HepG2 (cell line): Measurements from ENCODE around the gene FBXO2. TPM values are rescaled to one million over a fixed set of nuclear protein-coding genes. Genes with fewer than 3 reads are reported as not detected.

Experiments
- AGO1 ChIP-seq: fragments of 200-400 bp; formaldehyde crosslinking; IDR thresholded peaks from 2 replicates; pipeline ENCODE4 v1.6.1; 2017; ENCODE audit warnings: mild to moderate bottlenecking, low read depth, low read length, moderate library complexity; ENCODE audit not compliant: poor library complexity, severe bottlenecking
- AGO2 ChIP-seq: fragments of 200-400 bp; formaldehyde crosslinking; optimal IDR thresholded peaks from 2 replicates; pipeline ENCODE3; 2017; ENCODE audit warnings: mild to moderate bottlenecking, low read depth, low read length, moderate library complexity
- BORCS8-MEF2B ChIP-seq: sonication (generic); formaldehyde crosslinking; IDR thresholded peaks from 2 replicates; pipeline ENCODE4 v1.8.0; 2022; ENCODE audit warnings: mild to moderate bottlenecking, missing genetic modification reagents
- CREB3 ChIP-seq: sonication (generic); formaldehyde crosslinking; IDR thresholded peaks from 2 replicates; pipeline ENCODE4 v1.5.0; 2020; ENCODE audit warnings: missing genetic modification reagents
- DR1 ChIP-seq: sonication (generic); formaldehyde crosslinking; IDR thresholded peaks from 2 replicates; pipeline ENCODE4 v1.8.0; 2021; ENCODE audit warnings: mild to moderate bottlenecking, missing genetic modification reagents, inconsistent platforms
- MIXL1 ChIP-seq: IDR thresholded peaks from 2 replicates; pipeline ENCODE4 v1.6.1; 2016
- RBM22 ChIP-seq: fragments of 200-400 bp; formaldehyde crosslinking; optimal IDR thresholded peaks from 2 replicates; pipeline ENCODE3; 2017; ENCODE audit warnings: mild to moderate bottlenecking, low read length, moderate library complexity
- SIN3A ChIP-seq: IDR thresholded peaks from 2 replicates; pipeline ENCODE4 v1.6.1; 2011; ENCODE audit warnings: low read depth, mild to moderate bottlenecking, control low read depth, low read length, borderline replicate concordance
- TFE3 ChIP-seq: IDR thresholded peaks from 2 replicates; pipeline ENCODE4 v1.6.1; 2016
- TOPORS ChIP-seq: sonication (generic); formaldehyde crosslinking; IDR thresholded peaks from 2 replicates; pipeline ENCODE4 v1.8.0; 2023; ENCODE audit warnings: mild to moderate bottlenecking, missing genetic modification reagents
- U2AF1 ChIP-seq: fragments of 200-400 bp; formaldehyde crosslinking; optimal IDR thresholded peaks from 2 replicates; pipeline ENCODE3; 2017; ENCODE audit warnings: mild to moderate bottlenecking, low read depth, low read length
- ZBTB42 ChIP-seq: sonication (generic); formaldehyde crosslinking; IDR thresholded peaks from 2 replicates; pipeline ENCODE4 v1.5.0; 2020; ENCODE audit warnings: mild to moderate bottlenecking, missing genetic modification reagents
- ZFP37 ChIP-seq: sonication (generic); formaldehyde crosslinking; IDR thresholded peaks from 2 replicates; pipeline ENCODE4 v1.4.0; 2020; ENCODE audit warnings: missing genetic modification reagents, borderline replicate concordance
- ZNF160 ChIP-seq: sonication (generic); formaldehyde crosslinking; IDR thresholded peaks from 2 replicates; pipeline ENCODE4 v1.8.0; 2022; ENCODE audit warnings: mild to moderate bottlenecking, inconsistent platforms, missing genetic modification reagents
- ZNF296 ChIP-seq: sonication (generic); formaldehyde crosslinking; conservative IDR thresholded peaks from 2 replicates; pipeline ENCODE4 v1.5.0; 2020; ENCODE audit warnings: mild to moderate bottlenecking, missing genetic modification reagents
- ZNF431 ChIP-seq: sonication (generic); formaldehyde crosslinking; IDR thresholded peaks from 2 replicates; pipeline ENCODE4 v1.9.0; 2022; ENCODE audit warnings: missing genetic modification reagents, low read depth, mild to moderate bottlenecking, borderline replicate concordance
- ZNF530 ChIP-seq: sonication (generic); formaldehyde crosslinking; IDR thresholded peaks from 2 replicates; pipeline ENCODE4 v1.5.0; 2020; ENCODE audit warnings: low read depth, mild to moderate bottlenecking, missing genetic modification reagents
- ZNF629 ChIP-seq: sonication (generic); formaldehyde crosslinking; conservative IDR thresholded peaks from 2 replicates; pipeline ENCODE4 v1.5.0; 2020; ENCODE audit warnings: missing genetic modification reagents
- polyA plus RNA-seq, 8 experiments: library from polyadenylated mRNA; depleted of rRNA in 3 of 8; stranded (reverse) in 7 of 8; unstranded in 1 of 8; fragments of >200 nt; fragmentation: Illumina TruSeq in 4 of 8; extraction: Trizol in 4 of 8; gene quantifications; 2 replicates each; pipeline versions ENCODE4 v1.2.1 to v1.2.3, GENCODE V29; 2011 to 2016; ENCODE audit warnings: low read depth in 4 of 8, missing spikeins in 1 of 8, mixed read lengths in 1 of 8; ENCODE audit not compliant: insufficient read depth in 1 of 8
- total RNA-seq, 5 experiments: library from RNA; depleted of rRNA; stranded (reverse); fragments of >200 nt; fragmentation: Illumina TruSeq; extraction: Trizol; gene quantifications; 2 replicates each; pipeline ENCODE4 v1.2.3, GENCODE V29; 2016; ENCODE audit warnings: low read depth in 1 of 5
- TF ChIP-seq, protein P1 (sequence below), 2 experiments: sonication (generic) in 1 of 2; formaldehyde crosslinking in 1 of 2; IDR thresholded peaks; 2 replicates each; pipeline versions ENCODE4 v1.6.1 to v1.9.0; 2014 to 2022; ENCODE audit warnings: antibody characterized with exemption in 1 of 2, borderline replicate concordance in 1 of 2, inconsistent platforms in 1 of 2, low read depth in 1 of 2, missing genetic modification reagents in 1 of 2

The FBXO2 gene
- total and polyA plus RNA-seq, 2 of the 13 experiments (the other 11 are each of a cell fraction or from before 2014, with no cell fraction given): 79.3 to 112 TPM

- TF ChIP-seq TFE3 (no peak), ZNF629 (no peak), RBM22 (no peak), DR1 (CRISPR knock-in tag) (no peak), ZNF296 (CRISPR knock-in tag) (no peak), SIN3A (peak; percentile 46; the same call in 1 of the 2 replicates), TOPORS (CRISPR knock-in tag) (no peak), AGO2 (peak; percentile 89), ZNF530 (CRISPR knock-in tag) (no peak), ZFP37 (no peak), BORCS8-MEF2B (CRISPR knock-in tag) (no peak), AGO1 (no peak), CREB3 (CRISPR knock-in tag) (no peak), U2AF1 (peak; percentile 53), ZNF160 (CRISPR knock-in tag) (no peak), ZNF431 (CRISPR knock-in tag) (no peak), ZBTB42 (CRISPR knock-in tag) (0 out of 2 replicates have a peak, but pooled peaks have one; percentile 50), MIXL1 (CRISPR knock-in tag) (no peak)
- TF ChIP-seq, protein P1, sequence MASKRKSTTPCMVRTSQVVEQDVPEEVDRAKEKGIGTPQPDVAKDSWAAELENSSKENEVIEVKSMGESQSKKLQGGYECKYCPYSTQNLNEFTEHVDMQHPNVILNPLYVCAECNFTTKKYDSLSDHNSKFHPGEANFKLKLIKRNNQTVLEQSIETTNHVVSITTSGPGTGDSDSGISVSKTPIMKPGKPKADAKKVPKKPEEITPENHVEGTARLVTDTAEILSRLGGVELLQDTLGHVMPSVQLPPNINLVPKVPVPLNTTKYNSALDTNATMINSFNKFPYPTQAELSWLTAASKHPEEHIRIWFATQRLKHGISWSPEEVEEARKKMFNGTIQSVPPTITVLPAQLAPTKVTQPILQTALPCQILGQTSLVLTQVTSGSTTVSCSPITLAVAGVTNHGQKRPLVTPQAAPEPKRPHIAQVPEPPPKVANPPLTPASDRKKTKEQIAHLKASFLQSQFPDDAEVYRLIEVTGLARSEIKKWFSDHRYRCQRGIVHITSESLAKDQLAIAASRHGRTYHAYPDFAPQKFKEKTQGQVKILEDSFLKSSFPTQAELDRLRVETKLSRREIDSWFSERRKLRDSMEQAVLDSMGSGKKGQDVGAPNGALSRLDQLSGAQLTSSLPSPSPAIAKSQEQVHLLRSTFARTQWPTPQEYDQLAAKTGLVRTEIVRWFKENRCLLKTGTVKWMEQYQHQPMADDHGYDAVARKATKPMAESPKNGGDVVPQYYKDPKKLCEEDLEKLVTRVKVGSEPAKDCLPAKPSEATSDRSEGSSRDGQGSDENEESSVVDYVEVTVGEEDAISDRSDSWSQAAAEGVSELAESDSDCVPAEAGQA (IDR thresholded peaks at IDR 0.05; ENCODE audit: low read depth): no peak
- TF ChIP-seq, protein P1 (CRISPR knock-in tag; IDR thresholded peaks at IDR 0.05; ENCODE audit: borderline replicate concordance): no peak
Measured at GRCh38 chr1:11654137-11654938, at the start of gene FBXO2, which contains the start of gene FBXO44 (continued).
